ENCODE results near the gene HTRA2. TPM values are rescaled to one million over a fixed set of nuclear protein-coding genes. Genes with fewer than 3 reads are reported as not detected.
A peak's percentile ranks its signal among the peaks of the same experiment; 100 is the strongest.
"Not testable (repeated sequence)": the region's sequence is repeated elsewhere in the genome, so short reads cannot be mapped to it uniquely, and the experiment has no call there.

HTRA2 gene
- total RNA-seq, 1 experiment from 2014 or later: 32.0 TPM

- no peak for DNase-seq (ENCODE audit: low read depth)
Measured at GRCh38 chr2:74559912-74560311, 30.2 kb downstream of the HTRA2 start.

GRCh38 chr2:74560591-74560990 is 30.9 kb downstream of the HTRA2 start:
- peak; percentile 81 for DNase-seq (ENCODE audit: low read depth)

GRCh38 chr2:74561022-74561421 is 31.3 kb downstream of the HTRA2 start:
- DNase-seq (ENCODE audit: low read depth): not testable (repeated sequence)

GRCh38 chr2:74562126-74562775 is 32.5 kb downstream of the HTRA2 start:
- DNase-seq (ENCODE audit: low read depth): no peak

- DNase-seq (ENCODE audit: low read depth): peak; percentile 95
Measured at GRCh38 chr2:74564222-74564621, 34.5 kb downstream of the HTRA2 start.

- no peak for DNase-seq (ENCODE audit: low read depth)
Measured at GRCh38 chr2:74566076-74566753, 36.5 kb downstream of the HTRA2 start.

- peak; percentile 88 for DNase-seq (ENCODE audit: low read depth)
Measured at GRCh38 chr2:74566754-74567085, 37.0 kb downstream of the HTRA2 start.

- peak; percentile 85 for DNase-seq (ENCODE audit: low read depth)
Measured at GRCh38 chr2:74567881-74568280, 38.1 kb downstream of the HTRA2 start.

GRCh38 chr2:74569686-74570085 is 40.0 kb downstream of the HTRA2 start:
- no peak for DNase-seq (ENCODE audit: low read depth)

GRCh38 chr2:74571058-74571457 is 41.3 kb downstream of the HTRA2 start:
- no peak for DNase-seq (ENCODE audit: low read depth)

- no peak for DNase-seq (ENCODE audit: low read depth)
Measured at GRCh38 chr2:74572178-74572925, 42.6 kb downstream of the HTRA2 start.

GRCh38 chr2:74573747-74574562 is 44.2 kb downstream of the HTRA2 start:
- peak; percentile 64 for DNase-seq (ENCODE audit: low read depth)

GRCh38 chr2:74575320-74575719 is 45.6 kb downstream of the HTRA2 start:
- no peak for DNase-seq (ENCODE audit: low read depth)

GRCh38 chr2:74576211-74576862 is 46.6 kb downstream of the HTRA2 start:
- no peak for DNase-seq (ENCODE audit: low read depth)

GRCh38 chr2:74576863-74577229 is 47.1 kb downstream of the HTRA2 start:
- DNase-seq (ENCODE audit: low read depth): peak; percentile 55

GRCh38 chr2:74577448-74577847 is 47.7 kb downstream of the HTRA2 start:
- no peak for DNase-seq (ENCODE audit: low read depth)

GRCh38 chr2:74578408-74578807 is 48.7 kb downstream of the HTRA2 start:
- no peak for DNase-seq (ENCODE audit: low read depth)

GRCh38 chr2:74581463-74581862 is 51.7 kb downstream of the HTRA2 start:
- no peak for DNase-seq (ENCODE audit: low read depth)

GRCh38 chr2:74582184-74582583 is 52.5 kb downstream of the HTRA2 start:
- DNase-seq (ENCODE audit: low read depth): no peak

All from M059J (cell line).